ENCODE results near the gene RNLS. TPM values are rescaled to one million over a fixed set of nuclear protein-coding genes. Genes with fewer than 3 reads are reported as not detected.

RNLS gene
- total and polyA plus RNA-seq, 2 of the 8 experiments (the other 6 are each of a cell fraction or from before 2014, with no cell fraction given) = 7.5 to 12.7 TPM

GRCh38 chr10:88530093-88530492, 53.0 kb downstream of the RNLS start (continued):
- TF ChIP-seq RNF2 (IDR thresholded peaks at IDR 0.05; ENCODE audit: borderline replicate concordance, low read depth, low read length, missing control alignments, poor library complexity, severe bottlenecking) = no peak
- no peak for TF ChIP-seq JUN (IDR thresholded peaks at IDR 0.05; ENCODE audit: low read depth, low read length)
- TF ChIP-seq BCL11A (IDR thresholded peaks at IDR 0.05; ENCODE audit: low read depth in 2 of 2, low read length in 2 of 2) = no peak
- TF ChIP-seq GABPA (IDR thresholded peaks at IDR 0.05; ENCODE audit: borderline replicate concordance, insufficient read depth, low read length) = no peak
- TF ChIP-seq SP4 (IDR thresholded peaks at IDR 0.05; ENCODE audit: low read length) = no peak
- no peak for TF ChIP-seq CHD7 (IDR thresholded peaks at IDR 0.05; ENCODE audit: insufficient replicate concordance, low read length)
- TF ChIP-seq CHD1 (IDR thresholded peaks at IDR 0.05; ENCODE audit: low read depth, low read length) = no peak
- no peak for TF ChIP-seq CTCF (IDR thresholded peaks at IDR 0.05; ENCODE audit: control extremely low read depth in 1 of 3, insufficient read depth in 1 of 3, low read depth in 1 of 3, low read length in 3 of 3)
